NCI-H69 (cell line): ENCODE results near the gene GMEB2.
"Not testable (repeated sequence)": the region's sequence is repeated elsewhere in the genome, so short reads cannot be mapped to it uniquely, and the experiment has no call there.

Experiments used
- DNase-seq: peaks from one replicate; lab custom pipeline; 2025; lab: John Stamatoyannopoulos, UW

GMEB2 gene, protein sequence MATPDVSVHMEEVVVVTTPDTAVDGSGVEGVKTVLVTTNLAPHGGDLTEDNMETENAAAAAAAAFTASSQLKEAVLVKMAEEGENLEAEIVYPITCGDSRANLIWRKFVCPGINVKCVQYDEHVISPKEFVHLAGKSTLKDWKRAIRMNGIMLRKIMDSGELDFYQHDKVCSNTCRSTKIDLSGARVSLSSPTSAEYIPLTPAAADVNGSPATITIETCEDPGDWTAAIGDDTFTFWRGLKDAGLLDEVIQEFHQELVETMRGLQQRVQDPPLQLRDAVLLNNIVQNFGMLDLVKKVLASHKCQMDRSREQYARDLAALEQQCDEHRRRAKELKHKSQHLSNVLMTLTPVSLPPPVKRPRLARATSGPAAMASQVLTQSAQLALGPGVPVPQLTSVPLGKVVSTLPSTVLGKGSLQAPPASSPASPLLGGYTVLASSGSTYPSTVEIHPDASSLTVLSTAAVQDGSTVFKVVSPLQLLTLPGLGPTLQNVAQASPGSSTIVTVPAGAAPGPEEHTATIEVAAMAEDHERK

DNA sequence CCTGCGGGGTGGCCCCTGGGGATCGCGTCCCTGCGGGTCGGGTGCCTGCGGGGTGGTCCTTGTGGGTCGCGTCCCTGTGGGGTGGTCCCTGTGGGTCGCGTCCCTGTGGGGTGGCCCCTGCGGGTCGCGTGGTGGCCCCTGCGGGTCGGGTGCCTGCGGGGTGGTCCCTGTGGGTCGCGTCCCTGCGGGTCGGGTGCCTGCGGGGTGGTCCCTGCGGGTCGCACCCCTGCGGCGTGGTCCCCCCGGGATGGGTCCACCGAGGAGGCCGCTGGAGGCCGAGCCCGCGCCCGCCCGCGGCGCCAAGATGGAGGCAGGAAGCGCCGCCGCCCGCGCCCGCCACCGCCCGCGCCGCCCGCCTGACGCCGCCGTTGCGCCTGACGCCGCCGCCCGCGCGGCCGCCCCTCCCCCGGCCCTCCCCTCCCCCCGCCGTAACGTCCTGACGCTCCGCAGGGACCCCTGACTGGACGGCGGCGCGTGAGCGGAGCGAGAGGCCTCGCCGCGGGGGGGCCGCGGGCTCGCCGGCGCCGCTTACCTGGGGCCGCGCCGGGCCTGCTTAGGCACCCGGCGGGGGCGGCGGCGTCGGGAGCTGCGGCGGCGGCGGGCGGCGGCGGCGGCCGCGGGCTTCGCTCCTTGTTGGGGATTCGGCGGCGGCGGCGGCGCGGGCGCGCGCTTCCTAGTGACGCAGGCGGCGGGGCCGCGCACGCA, at the start of gene GMEB2:
Gene GMEB2 (minus strand): TSS at position 678 of the 705 bp plus-strand sequence. CDS start 7,704 bp downstream, outside the sequence.
- peak; percentile 87 for DNase-seq

DNA sequence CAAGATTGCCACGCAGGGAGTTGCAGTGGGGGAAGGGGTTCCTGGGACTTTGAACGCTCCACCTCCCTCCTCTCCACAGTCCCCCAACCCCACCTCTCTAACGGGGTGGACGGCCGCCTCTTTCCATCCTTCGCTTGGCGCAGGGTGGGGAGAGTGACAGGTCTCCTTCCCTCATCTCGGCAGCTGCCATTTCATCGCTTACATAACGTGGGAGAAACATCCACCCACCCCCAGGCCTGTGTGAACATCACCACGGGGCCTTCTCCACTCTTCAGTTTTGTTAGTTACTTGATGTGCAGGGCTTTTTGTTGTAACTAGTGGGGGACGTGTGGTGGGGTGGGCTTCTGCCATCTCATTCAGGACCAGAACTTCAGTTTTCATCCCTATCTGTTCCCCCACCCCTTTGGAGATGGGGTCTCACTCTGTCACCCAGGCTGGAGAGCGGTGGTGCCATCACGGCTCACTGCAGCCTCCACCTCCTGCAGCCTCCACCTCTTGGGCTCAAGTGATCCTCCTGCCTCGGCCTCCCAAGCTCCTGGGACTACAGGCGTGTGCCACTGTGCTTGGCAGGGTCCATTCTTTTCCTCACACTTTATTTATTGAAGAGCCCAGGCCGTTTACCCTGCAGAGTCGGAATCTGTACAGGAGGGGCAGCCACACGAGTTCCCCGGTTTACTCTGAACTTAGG, 48.9 kb upstream of the GMEB2 start:
- DNase-seq: no peak

DNA sequence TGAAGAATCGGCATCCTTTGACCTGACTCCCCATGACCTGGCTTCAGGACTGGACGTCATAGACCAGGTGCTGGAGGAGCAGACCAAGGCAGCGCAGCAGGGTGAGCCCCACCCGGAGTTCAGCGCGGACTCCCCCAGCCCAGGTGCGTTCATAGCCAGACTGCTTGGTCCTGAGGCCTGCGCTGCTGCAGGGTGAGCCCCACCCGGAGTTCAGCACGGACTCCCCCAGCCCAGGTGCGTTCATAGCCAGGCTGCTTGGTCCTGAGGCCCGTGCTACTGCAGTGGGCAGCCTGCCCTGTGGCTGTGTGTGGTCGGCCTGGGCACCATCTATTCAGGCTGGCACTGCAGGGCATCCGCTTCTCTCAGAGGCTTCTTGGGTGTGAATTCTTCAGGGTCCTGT, 47.0 kb upstream of the GMEB2 start:
- no peak for DNase-seq

DNA sequence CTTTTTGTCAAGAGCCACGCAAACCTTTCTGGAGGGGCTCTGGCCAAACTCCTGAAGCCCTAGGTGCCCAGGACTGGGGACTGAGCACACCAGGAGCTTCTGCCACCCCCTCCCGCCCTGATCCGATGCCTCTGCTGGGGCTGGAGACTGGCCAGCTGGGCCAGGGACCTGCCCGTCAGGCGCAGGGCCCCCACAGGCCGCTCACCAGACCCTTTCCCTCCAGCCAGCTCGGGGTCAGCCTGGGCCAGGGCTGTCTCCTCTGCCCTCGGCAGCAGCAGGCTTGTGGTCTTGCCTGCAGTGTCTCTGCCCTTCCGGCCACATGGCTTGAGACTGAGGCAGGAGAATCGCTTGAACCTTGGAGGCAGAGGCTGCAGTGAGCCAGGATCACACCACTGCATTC, 45.8 kb upstream of the GMEB2 start:
- DNase-seq: no peak

DNA sequence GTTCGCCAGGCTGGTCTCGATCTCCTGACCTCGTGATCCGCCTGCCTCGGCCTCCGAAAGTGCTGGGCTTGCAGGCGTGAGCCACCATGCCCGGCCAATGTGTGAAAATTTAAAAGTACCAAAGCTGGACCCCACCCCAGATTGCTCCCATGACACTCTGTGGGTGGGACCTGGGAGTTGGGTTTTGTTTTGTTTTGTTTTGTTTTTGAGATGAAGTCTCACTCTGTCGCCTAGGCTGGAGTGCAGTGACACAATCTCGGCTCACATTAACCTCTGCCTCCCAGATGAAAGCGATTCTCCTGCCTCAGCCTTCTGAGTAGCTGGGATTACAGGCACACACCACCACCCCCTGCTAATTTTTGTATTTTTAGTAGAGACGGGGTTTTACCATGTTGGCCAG, 44.8 kb upstream of the GMEB2 start:
- not testable (repeated sequence) for DNase-seq

DNA sequence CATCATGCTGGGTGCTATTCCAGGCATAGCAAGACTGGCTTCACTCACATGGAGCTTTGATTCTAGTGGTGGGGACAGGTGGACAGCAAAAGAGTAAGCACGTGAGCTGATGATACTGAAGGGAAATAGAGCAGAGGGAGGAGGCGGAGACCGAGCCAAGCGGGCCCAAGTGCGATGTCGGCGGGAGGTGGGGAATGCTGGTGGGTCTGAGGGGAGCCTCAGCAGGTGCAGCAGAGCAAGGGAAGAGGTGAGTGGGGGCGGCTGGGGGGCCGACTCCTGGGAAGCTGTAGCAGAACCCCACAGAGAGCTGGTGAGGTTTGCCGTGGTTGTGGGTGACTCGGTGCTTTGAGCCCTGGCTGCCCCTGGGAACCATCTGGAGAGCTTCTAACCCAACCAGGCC, 41.5 kb upstream of the GMEB2 start:
- DNase-seq: no peak

DNA sequence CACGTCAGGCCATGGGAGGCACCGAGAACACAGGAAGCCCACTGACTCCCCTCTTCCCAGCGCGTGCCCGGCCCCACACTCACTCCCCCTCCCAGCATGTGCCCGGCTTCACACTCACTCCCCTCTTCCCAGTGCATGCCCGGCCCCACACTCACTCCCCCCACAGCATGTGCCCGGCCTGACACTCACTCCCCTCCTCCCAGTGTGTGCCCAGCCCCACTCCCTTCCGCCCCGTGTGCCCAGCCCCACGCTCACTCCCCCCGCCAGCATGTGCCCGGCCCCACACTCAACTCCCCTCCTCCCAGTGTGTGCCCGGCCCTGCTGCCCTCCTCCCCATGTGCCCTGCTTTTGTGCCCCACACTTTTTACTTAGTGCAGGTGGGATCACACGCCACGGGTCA, 41.0 kb upstream of the GMEB2 start:
- no peak for DNase-seq

DNA sequence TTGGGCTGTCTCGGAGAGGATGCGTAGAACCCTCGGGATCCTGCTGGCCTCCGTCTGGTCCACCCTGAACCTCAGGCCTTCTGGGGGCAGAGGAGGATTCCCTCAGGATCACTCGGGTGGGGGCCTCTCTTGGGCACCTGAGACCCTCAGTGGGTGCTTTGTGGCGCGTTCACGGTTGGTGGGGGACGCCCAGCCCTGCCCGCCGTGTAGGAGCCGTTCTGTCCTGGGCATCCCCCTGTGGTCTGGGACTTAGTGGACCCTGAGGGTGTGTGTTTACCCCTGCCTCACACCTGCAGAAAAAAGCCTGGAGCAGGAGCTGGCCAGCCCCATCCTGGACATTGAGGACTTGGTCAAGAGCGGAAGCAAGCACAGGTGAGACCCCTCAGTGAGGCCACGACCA, 38.8 kb upstream of the GMEB2 start:
- DNase-seq: no peak

DNA sequence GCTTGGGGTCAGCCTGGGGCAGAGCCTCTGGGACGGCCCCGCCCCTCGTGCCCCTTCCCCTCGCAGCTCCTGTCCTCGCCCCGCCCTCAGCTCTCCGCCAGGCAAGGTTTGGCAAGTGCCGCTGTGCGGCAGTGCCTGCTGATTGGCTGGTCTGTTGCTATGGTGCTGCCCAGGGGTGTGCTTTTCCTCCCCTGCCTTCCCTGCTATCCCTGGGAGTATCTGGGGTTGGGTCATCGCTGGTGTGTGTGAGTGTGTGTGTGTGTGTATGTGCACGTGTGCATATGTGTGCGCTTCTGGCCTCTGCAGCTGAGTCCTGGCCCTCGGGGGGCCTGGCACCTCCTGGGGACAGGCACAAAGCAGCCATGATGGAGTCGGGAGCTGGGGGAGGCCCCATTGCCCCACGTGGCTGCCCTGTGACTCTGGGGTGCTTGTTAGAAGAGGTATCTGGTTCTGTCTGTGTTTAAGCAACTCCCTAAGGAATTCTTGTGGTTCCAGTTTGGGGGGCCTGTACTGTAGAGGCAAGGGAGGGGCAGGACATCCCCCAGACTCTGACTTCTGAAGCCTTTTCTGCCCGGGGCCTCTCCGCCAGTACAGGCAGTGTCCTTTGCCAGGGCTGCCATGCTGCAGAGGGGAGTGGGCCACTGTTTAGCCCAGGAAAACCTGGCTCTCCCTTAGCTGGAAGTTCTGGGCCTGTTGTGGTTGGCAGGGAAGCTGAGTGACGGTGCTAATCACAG, 38.1 kb upstream of the GMEB2 start:
- peak; percentile 5 for DNase-seq

DNA sequence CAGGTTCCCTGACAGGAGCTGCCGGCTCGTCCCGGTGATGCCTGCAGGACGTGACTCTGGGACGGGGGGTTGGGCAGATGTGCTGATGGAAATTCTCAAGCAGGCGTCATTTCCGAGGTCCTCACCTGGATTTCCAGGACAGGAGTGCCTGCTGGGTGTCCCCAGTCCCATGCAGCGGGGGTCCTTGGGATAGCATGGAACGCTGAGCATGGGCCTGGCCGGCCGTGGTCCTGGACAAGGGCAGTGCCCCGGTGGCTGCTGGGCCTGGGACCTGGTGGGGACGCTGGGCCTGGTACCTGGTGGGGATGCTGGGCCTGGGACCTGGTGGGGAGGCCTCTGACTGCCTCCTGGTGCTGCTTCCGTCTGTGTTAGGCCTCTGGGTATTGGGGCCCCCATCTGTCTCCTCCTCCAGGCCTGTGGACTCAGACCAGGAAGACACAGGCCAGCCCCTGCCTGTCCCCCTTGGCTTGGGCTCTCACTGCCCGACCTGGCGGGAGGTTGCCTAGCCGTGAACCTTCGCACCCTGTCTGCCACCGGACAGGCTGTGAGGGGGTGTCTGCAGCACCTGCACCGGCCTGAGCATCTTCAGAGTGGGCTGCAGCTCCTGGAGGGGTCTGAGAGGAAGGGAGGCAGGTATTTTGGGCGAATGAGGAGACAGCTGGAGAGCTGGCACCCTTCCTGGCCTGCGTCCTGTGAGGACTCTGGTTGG, 37.4 kb upstream of the GMEB2 start:
- no peak for DNase-seq

DNA sequence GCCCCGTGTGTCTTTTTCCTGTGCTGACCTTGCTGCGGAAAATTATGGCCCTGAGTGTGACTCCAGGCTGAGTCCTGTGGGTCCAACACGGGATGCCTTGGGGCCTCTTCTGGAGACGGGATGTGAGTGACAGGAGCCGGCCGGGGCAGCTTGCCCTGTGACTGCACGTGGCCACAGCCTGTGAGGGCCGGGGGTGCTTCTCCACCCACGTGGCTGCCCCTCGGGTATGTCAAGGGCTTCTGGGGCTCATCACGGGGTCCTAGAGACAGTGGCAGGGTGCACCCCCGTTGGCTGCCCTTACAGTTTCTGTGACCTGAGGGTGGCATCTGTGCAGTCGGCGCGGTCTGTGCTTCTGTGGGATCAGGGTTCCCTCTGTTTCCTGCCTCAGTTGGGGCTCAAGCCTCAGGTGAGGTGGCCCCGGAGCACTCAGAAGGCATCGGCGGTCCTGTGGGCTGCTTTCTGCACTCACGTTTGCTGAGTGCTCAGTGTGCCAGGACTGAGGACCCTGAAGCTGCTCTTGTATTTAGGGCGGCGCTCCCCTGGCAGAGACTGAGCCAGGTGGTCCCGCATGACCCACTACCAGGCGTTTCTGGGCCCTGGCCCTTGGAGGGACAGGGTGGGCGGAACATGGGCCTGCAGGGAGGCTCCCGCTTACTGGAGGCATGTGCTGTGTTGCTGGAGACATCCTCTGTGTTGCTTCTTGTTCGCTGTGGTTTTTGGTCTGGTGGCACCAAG, 36.6 kb upstream of the GMEB2 start:
- no peak for DNase-seq

DNA sequence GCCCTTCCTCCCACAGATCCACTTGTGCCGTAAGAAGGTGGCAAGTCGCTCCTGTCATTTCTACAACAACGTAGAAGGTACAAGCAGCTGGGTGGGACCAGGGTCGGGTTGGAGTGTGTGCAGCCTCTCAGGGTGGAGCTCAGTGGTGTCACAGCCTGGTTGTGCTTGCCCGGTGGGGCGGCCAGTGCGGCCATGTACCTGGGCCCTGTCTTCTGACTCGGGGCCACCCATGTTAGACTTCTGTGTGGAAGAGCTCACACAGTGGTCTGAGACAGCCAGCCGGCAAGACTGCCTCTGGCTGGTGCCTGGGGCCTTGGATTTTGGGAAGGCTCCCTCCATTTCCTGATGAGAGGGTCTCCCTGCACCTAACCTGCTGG, 35.9 kb upstream of the GMEB2 start:
- no peak for DNase-seq

DNA sequence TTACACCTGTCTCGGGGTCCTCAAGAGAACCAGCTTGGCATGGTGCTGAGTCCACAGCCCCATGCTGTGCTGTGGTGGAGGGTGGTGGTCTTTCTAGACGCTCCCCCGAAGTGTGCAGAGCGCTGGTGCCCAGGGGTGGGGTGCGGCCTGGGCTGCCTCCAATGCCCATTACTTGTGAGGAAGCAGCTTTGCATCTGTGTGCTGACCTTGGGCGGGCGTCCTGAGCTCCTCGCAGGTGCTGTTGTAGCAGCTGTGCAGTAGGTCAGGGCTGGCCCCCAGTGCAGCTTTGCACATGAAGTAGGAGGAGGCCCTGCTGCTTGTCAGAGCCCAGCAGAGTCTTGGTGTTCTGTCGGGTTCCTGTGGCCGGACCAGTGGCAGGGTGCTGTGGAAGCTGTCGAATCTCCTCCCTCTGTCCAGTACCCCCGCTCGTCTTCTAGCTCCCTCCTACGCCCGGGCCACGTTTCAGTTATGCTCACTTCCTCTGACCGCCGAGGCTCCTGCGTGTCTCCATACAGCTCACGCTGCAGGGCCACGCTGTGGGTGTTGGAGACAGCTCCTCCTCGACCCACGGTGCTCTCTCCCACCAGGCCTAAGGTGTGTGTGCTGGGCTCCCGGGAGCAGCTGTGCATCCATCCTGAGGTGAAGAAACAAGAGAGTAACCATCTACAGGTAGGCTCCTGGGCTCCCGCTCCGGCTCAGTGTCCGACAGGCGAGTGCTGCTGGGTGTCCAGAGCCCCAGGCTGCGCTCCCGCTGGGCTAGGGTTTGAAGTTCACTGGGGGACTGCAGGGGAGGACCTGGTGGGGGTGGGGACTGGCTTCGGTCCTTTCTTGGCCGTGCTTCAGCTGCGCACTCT, 35.3 kb upstream of the GMEB2 start:
- no peak for DNase-seq

DNA sequence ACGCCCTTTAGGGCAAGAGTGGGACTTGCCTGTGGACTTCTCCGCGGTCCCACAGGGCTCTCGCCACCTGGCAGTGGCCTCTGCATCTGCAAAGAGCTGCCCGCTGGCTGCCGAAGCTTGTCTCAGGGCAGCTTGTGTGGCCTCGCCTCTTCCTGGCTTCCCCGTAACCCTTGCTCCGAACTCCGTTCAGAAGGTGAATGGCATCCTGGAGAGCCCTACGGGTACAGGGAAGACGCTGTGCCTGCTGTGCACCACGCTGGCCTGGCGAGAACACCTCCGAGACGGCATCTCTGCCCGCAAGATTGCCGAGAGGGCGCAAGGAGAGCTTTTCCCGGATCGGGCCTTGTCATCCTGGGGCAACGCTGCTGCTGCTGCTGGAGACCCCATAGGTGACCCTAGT, 34.2 kb upstream of the GMEB2 start:
- no peak for DNase-seq

DNA sequence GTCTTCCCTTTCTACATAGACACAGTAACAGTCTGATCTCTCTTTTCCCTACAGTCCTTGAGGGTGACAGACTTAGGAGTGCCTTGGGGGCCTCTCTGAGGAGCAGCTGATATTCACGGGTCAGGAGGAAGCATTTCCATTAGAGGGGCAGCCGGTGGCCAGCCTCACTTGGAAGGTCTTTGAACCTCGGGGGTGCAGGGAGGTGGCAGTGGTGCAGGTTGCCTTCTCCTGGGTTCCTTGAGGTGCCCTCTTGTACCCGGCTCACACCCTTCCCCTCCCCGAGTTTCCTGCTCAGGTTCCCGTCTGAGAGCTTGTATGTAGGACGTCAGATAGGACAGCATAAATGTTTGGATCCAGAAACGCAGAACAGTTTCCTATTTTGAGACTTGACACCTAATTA, 33.7 kb upstream of the GMEB2 start:
- DNase-seq: no peak

DNA sequence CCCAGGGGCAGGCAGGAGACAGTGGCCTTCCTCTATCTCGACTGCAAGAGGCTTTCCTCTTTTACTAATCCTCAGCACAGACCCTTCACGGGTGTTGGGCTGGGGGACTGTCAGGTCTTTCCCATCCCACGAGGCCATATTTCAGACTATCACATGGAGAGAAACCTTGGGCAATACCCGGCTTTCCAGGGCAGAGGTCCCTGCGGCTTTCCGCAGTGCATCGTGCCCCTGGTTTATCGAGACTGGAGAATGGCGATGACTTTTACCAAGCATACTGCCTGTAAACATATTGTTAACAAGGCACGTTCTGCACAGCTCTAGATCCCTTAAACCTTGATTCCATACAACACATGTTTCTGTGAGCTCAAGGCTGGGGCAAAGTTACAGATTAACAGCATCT, 33.3 kb upstream of the GMEB2 start:
- not testable (repeated sequence) for DNase-seq

DNA sequence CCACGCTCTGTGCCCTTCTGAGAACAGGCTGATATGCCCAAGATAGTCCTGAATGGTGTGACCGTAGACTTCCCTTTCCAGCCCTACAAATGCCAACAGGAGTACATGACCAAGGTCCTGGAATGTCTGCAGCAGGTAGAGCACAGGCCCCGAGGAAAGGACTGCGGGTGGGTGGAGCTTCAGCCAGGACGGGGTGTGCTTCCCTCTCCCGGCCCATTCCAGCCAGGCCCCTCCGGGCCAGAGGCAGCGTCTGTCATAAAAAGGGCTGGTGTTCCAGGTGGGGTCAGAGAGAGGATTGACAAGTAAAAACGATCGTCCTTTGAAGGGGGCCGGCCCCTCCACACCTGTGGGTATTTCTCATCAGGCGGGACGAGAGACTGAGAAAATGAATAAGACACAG, 32.5 kb upstream of the GMEB2 start:
- DNase-seq: no peak

DNA sequence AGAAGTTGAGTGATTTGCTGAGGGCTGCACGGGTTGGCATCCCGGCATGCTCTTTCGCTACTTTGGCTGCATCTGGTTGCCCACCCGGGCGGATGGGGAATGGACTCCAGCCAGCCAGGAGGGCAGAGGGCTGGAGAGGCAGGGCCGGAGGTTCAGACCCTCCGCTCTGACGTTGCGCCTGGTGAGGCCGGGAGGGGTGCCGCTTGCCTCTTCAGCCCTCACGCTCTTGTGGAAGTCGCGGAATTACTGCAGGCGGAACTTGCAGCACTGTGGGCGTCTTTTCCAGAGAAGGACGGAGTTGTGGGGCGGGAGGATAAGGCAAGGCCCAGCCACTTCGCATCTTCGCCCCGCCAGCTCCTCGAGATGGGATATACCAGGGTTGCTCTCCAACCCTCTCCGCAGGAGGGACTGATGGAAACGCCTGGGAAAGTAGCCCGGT, 31.9 kb upstream of the GMEB2 start:
- no peak for DNase-seq

DNA sequence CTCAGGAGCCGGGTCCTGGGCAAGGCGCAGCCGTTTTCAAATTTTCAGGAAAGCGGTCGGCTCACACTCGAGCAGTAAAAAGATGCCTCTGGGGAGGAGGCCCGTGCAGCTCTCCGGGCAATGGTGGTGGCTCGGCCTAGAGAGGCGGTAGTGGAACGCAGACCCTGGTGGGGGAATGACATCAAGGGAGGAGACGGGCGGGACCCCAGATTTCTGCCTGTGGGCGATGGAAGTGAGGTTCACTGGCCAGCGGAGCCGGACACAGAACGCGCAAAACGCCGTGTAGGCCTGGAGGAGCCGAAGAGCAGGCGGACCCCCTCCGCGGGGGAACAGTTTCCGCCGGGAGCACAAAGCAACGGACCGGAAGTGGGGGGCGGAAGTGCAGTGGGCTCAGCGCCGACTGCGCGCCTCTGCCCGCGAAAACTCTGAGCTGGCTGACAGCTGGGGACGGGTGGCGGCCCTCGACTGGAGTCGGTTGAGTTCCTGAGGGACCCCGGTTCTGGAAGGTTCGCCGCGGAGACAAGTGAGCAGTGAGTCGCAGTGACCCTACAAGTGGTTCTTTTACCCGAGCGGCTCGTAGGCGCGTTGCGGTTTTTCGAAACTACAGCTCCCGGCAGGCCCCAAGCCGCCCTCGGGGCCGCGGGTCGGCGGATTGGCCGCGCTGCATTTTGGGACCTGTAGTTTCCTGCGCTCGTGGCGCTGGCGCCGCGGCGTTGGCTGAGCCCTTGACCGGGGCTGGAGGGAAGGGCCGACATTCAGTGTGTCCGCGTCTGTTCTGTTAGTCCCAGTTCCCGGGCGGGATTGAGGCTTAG, 31.2 kb upstream of the GMEB2 start, which contains the start of gene RTEL1:
Gene RTEL1 (plus strand): TSS at position 376 of the 812 bp plus-strand sequence. CDS start 1,091 bp downstream, outside the sequence.
- DNase-seq: peak; percentile 86
